ENCODE data around the gene TMEM238L. TPM values are rescaled to one million over a fixed set of nuclear protein-coding genes. Genes with fewer than 3 reads are reported as not detected.

TMEM238L gene
- total and polyA plus RNA-seq, 2 of the 13 experiments (the other 11 are each of a cell fraction or from before 2014, with no cell fraction given) = not detected

GRCh38 chr17:10793256-10793655 lies 10.6 kb downstream of the TMEM238L start:
- H3K9ac ChIP-seq (ENCODE audit: insufficient read depth, low read depth, low read length) = no peak overlapping the region
- H3K4me3 ChIP-seq (replicated peaks in 1 of 3; ENCODE audit: insufficient read depth in 1 of 3, low read depth in 2 of 3, low read length in 3 of 3) = no peak overlapping the region
- in situ Hi-C loops (cut with HindIII; ENCODE audit: extremely low pct_ligation_motif_present, low pct_unique_long_range_greater_than_20kb) = no loop called here
- BruUV-seq (replicated peaks) = no TSS peak
- H3K79me2 ChIP-seq (ENCODE audit: insufficient read depth, low read length) = no peaks in the 10 kb centered on the region
- peaks cover 12% of the 10 kb centered on the region for H3K4me1 ChIP-seq (ENCODE audit: insufficient read depth, low read length)
- ATAC-seq (no peak), DNase-seq (ENCODE audit: low spot score) (no peak), FAIRE-seq (no peak)
- CTCF ChIA-PET (ENCODE audit: low intra/inter-chr PET ratio, low total read pairs) = no interaction called here
- H3K4me2 ChIP-seq (ENCODE audit: low read depth, low read length) = no peak overlapping the region
- intact Hi-C loops (cut with micrococcal nuclease; ENCODE audit: unreplicated experiment) = no loop called here
- TF ChIP-seq PHF8 (CRISPR knock-in tag; IDR thresholded peaks at IDR 0.05) (no peak), TCF7 (IDR thresholded peaks at IDR 0.05; ENCODE audit: low read depth) (no peak), ZBTB8A (CRISPR knock-in tag; IDR thresholded peaks at IDR 0.05; ENCODE audit: borderline replicate concordance, low read depth) (no peak), FOXJ3 (CRISPR knock-in tag; IDR thresholded peaks at IDR 0.05; ENCODE audit: borderline replicate concordance) (no peak), NFYB (CRISPR knock-in tag; IDR thresholded peaks at IDR 0.05) (no peak), ZNF761 (CRISPR knock-in tag; conservative IDR thresholded peaks at IDR 0.05) (no peak), ZBTB43 (CRISPR knock-in tag; conservative IDR thresholded peaks at IDR 0.05) (no peak), ZNF317 (CRISPR knock-in tag; IDR thresholded peaks at IDR 0.05) (no peak), ONECUT2 (CRISPR knock-in tag; IDR thresholded peaks at IDR 0.05) (no peak), ZFAT (CRISPR knock-in tag; conservative IDR thresholded peaks at IDR 0.05) (no peak), SNAPC2 (CRISPR knock-in tag; IDR thresholded peaks at IDR 0.05) (no peak), ZNF563 (CRISPR knock-in tag; IDR thresholded peaks at IDR 0.05) (no peak), TP53 (CRISPR knock-in tag; conservative IDR thresholded peaks at IDR 0.05) (no peak), ZBED4 (CRISPR knock-in tag; IDR thresholded peaks at IDR 0.05; ENCODE audit: borderline replicate concordance) (no peak), SIX4 (CRISPR knock-in tag; IDR thresholded peaks at IDR 0.05) (no peak)
- H2AFZ ChIP-seq (ENCODE audit: low read length) = no peak overlapping the region
- no peaks in the 10 kb centered on the region for H4K20me1 ChIP-seq (ENCODE audit: insufficient read depth, low read length)
- no peaks in the 10 kb centered on the region for H3K36me3 ChIP-seq (replicated peaks in 1 of 2; ENCODE audit: control insufficient read depth in 1 of 2, insufficient read depth in 2 of 2, low read length in 2 of 2)
- no peak overlapping the region for H3K27ac ChIP-seq (ENCODE audit: extremely low read length, insufficient read depth, low read length)
- H3K27me3 ChIP-seq (ENCODE audit: control insufficient read depth in 1 of 2, insufficient read depth in 2 of 2, low read length in 2 of 2) = no peaks in the 10 kb centered on the region
- POLR2A ChIA-PET = no interaction called here
- WGBS (ENCODE audit: low lambda C conversion rate) = 70% methylated on average over 7 of the region's 7 CpGs
- no peaks in the 10 kb centered on the region for H3K9me3 ChIP-seq (ENCODE audit: low read length)
